ENCODE measurements around the gene ITPK1. TPM values are rescaled to one million over a fixed set of nuclear protein-coding genes. Genes with fewer than 3 reads are reported as not detected.
"Not testable (repeated sequence)": the region's sequence is repeated elsewhere in the genome, so short reads cannot be mapped to it uniquely, and the experiment has no call there.

ITPK1 gene
- total RNA-seq, 1 donor: 25.0 TPM

- Histone ChIP-seq H3K27me3 (ENCODE audit: insufficient read depth, low read length) (no peaks in the 10 kb centered on the region), H3K4me2 (ENCODE audit: insufficient read depth, low read length) (no peak overlapping the region), H4K20me1 (ENCODE audit: insufficient read depth, low read length) (peaks cover 38% of the 10 kb centered on the region), H3K4me3 (ENCODE audit: insufficient read depth, low read length) (no peak overlapping the region), H3K79me2 (ENCODE audit: insufficient read depth, low read length) (peaks cover 26% of the 10 kb centered on the region), H2AFZ (ENCODE audit: low read length) (no peak overlapping the region), H3K27ac (ENCODE audit: low read depth, low read length) (no peak overlapping the region), H3K4me1 (ENCODE audit: insufficient read depth, low read length) (peaks cover 18% of the 10 kb centered on the region), H3K9me3 (ENCODE audit: low read depth, low read length) (no peaks in the 10 kb centered on the region), H3K36me3 (ENCODE audit: insufficient read depth, low read length) (no peaks in the 10 kb centered on the region)
- no peak for DNase-seq (ENCODE audit: insufficient read length, low spot score, missing footprints)
- no peak for TF ChIP-seq CTCF (IDR thresholded peaks at IDR 0.05; ENCODE audit: extremely low read depth, low read depth, low read length)
Measured at GRCh38 chr14:93109572-93110481, 5.9 kb downstream of the ITPK1 start.

- no peaks in the 10 kb centered on the region for H3K36me3 ChIP-seq (ENCODE audit: insufficient read depth, low read length)
- DNase-seq (ENCODE audit: insufficient read length, low spot score, missing footprints): no peak
- no peaks in the 10 kb centered on the region for H3K27me3 ChIP-seq (ENCODE audit: insufficient read depth, low read length)
- no peak overlapping the region for H3K4me3 ChIP-seq (ENCODE audit: insufficient read depth, low read length)
- peaks cover 32% of the 10 kb centered on the region for H3K79me2 ChIP-seq (ENCODE audit: insufficient read depth, low read length)
- no peak for TF ChIP-seq CTCF (IDR thresholded peaks at IDR 0.05; ENCODE audit: extremely low read depth, low read depth, low read length)
- H3K9me3 ChIP-seq (ENCODE audit: low read depth, low read length): no peaks in the 10 kb centered on the region
- H3K4me2 ChIP-seq (ENCODE audit: insufficient read depth, low read length): no peak overlapping the region
- H2AFZ ChIP-seq (ENCODE audit: low read length): no peak overlapping the region
- peaks cover 30% of the 10 kb centered on the region for H4K20me1 ChIP-seq (ENCODE audit: insufficient read depth, low read length)
- peaks cover 9% of the 10 kb centered on the region for H3K4me1 ChIP-seq (ENCODE audit: insufficient read depth, low read length)
- no peak overlapping the region for H3K27ac ChIP-seq (ENCODE audit: low read depth, low read length)
Measured at GRCh38 chr14:93108105-93108504, 7.6 kb downstream of the ITPK1 start.

- Histone ChIP-seq H3K4me1 (ENCODE audit: insufficient read depth, low read length) (peaks cover 6% of the 10 kb centered on the region), H2AFZ (ENCODE audit: low read length) (no peak overlapping the region), H3K9me3 (ENCODE audit: low read depth, low read length) (no peaks in the 10 kb centered on the region), H3K79me2 (ENCODE audit: insufficient read depth, low read length) (peaks cover 32% of the 10 kb centered on the region), H3K27ac (ENCODE audit: low read depth, low read length) (no peak overlapping the region), H3K4me3 (ENCODE audit: insufficient read depth, low read length) (no peak overlapping the region), H3K36me3 (ENCODE audit: insufficient read depth, low read length) (no peaks in the 10 kb centered on the region), H3K4me2 (ENCODE audit: insufficient read depth, low read length) (no peak overlapping the region), H3K27me3 (ENCODE audit: insufficient read depth, low read length) (no peaks in the 10 kb centered on the region), H4K20me1 (ENCODE audit: insufficient read depth, low read length) (peaks cover 27% of the 10 kb centered on the region)
- DNase-seq (ENCODE audit: insufficient read length, low spot score, missing footprints): no peak
- no peak for TF ChIP-seq CTCF (IDR thresholded peaks at IDR 0.05; ENCODE audit: extremely low read depth, low read depth, low read length)
Measured at GRCh38 chr14:93107453-93107852, 8.3 kb downstream of the ITPK1 start.

- Histone ChIP-seq H2AFZ (ENCODE audit: low read length) (no peak overlapping the region), H3K27ac (ENCODE audit: low read depth, low read length) (no peak overlapping the region), H3K79me2 (ENCODE audit: insufficient read depth, low read length) (peaks cover 32% of the 10 kb centered on the region), H3K4me3 (ENCODE audit: insufficient read depth, low read length) (no peak overlapping the region), H3K4me2 (ENCODE audit: insufficient read depth, low read length) (no peak overlapping the region), H3K4me1 (ENCODE audit: insufficient read depth, low read length) (peaks cover 6% of the 10 kb centered on the region), H4K20me1 (ENCODE audit: insufficient read depth, low read length) (peaks cover 22% of the 10 kb centered on the region), H3K36me3 (ENCODE audit: insufficient read depth, low read length) (no peaks in the 10 kb centered on the region), H3K27me3 (ENCODE audit: insufficient read depth, low read length) (no peaks in the 10 kb centered on the region), H3K9me3 (ENCODE audit: low read depth, low read length) (no peaks in the 10 kb centered on the region)
- DNase-seq (ENCODE audit: insufficient read length, low spot score, missing footprints): no peak
- TF ChIP-seq CTCF (IDR thresholded peaks at IDR 0.05; ENCODE audit: extremely low read depth, low read depth, low read length): no peak
Measured at GRCh38 chr14:93106541-93107156, 9.1 kb downstream of the ITPK1 start.

GRCh38 chr14:93105856-93106255 lies 9.9 kb downstream of the ITPK1 start:
- Histone ChIP-seq H3K4me2 (ENCODE audit: insufficient read depth, low read length) (peak overlapping the region; percentile 41), H3K79me2 (ENCODE audit: insufficient read depth, low read length) (peaks cover 34% of the 10 kb centered on the region), H4K20me1 (ENCODE audit: insufficient read depth, low read length) (peaks cover 17% of the 10 kb centered on the region)
- H3K9me3 ChIP-seq (ENCODE audit: low read depth, low read length); H2AFZ ChIP-seq (ENCODE audit: low read length); H3K27me3 ChIP-seq (ENCODE audit: insufficient read depth, low read length); H3K4me1 ChIP-seq (ENCODE audit: insufficient read depth, low read length); H3K36me3 ChIP-seq (ENCODE audit: insufficient read depth, low read length); H3K4me3 ChIP-seq (ENCODE audit: insufficient read depth, low read length); H3K27ac ChIP-seq (ENCODE audit: low read depth, low read length): not testable (repeated sequence)
- peak; percentile 26 for DNase-seq (ENCODE audit: insufficient read length, low spot score, missing footprints)

All from osteoblast (primary cell).